PC-9 (cell line): ENCODE results near the gene DDAH1. TPM values are rescaled to one million over a fixed set of nuclear protein-coding genes. Genes with fewer than 3 reads are reported as not detected.

Source experiments
- BruUV-seq: library from RNA; stranded (reverse); fragments of 400-500 nt; replicated peaks from 2 replicates; lab custom pipeline; 2021; lab: Mats Ljungman, UMichigan
- CTCF ChIA-PET: fragments of 300-600 bp; sonication (Branson Sonifier 250); formaldehyde crosslinking; loops from one replicate; lab custom pipeline; 2022; ENCODE audit warnings: antibody characterized with exemption; lab: Charles Lee
- POLR2A ChIA-PET: fragments of 300-600 bp; sonication (Branson Sonifier 250); formaldehyde crosslinking; loops from one replicate; lab custom pipeline; 2022; ENCODE audit warnings: antibody characterized with exemption; ENCODE audit not compliant: unreplicated experiment; lab: Charles Lee
- DNase-seq, 2 experiments: peaks; one replicate each; pipeline versions ENCODE4 v3.0.0 to v3.0.0-alpha.2; 2015 to 2022; ENCODE audit warnings: mixed read lengths in 1 of 2
- H2AFZ ChIP-seq: fragments of 200-600 bp; sonication (generic); 2 replicates; pipeline ENCODE4 v1.8.1; 2017; ENCODE audit warnings: antibody characterized with exemption
- H3F3A ChIP-seq: fragments of 200-600 bp; sonication (generic); 2 replicates; pipeline ENCODE4 v1.8.1; 2017; ENCODE audit warnings: antibody characterized with exemption, mild to moderate bottlenecking, low read depth; ENCODE audit not compliant: insufficient read depth
- H3K27ac ChIP-seq: fragments of 200-600 bp; sonication (generic); 2 replicates; pipeline ENCODE4 v1.6.1; 2016; ENCODE audit warnings: mixed run types
- H3K27me3 ChIP-seq: fragments of 200-600 bp; sonication (generic); 2 replicates; pipeline ENCODE4 v1.6.1; 2016; ENCODE audit warnings: low read depth, mixed run types; ENCODE audit not compliant: insufficient read depth
- H3K36me3 ChIP-seq: fragments of 200-600 bp; sonication (generic); 2 replicates; pipeline ENCODE4 v1.6.1; 2016; ENCODE audit warnings: low read depth, mixed run types
- H3K4me1 ChIP-seq: fragments of 200-600 bp; sonication (generic); replicated peaks from 2 replicates; pipeline ENCODE4 v1.6.1; 2016; ENCODE audit warnings: mixed run types; ENCODE audit not compliant: insufficient read depth
- H3K4me2 ChIP-seq: fragments of 200-600 bp; sonication (generic); 2 replicates; pipeline ENCODE4 v1.6.1; 2017; ENCODE audit warnings: mixed run types
- H3K4me3 ChIP-seq: fragments of 200-600 bp; sonication (generic); 2 replicates; pipeline ENCODE4 v1.6.1; 2016; ENCODE audit warnings: mixed run types
- H3K79me2 ChIP-seq: fragments of 200-600 bp; sonication (generic); 2 replicates; pipeline ENCODE4 v1.6.1; 2017; ENCODE audit warnings: low read depth, mixed run types
- H3K9me2 ChIP-seq: fragments of 200-600 bp; sonication (generic); 2 replicates; pipeline ENCODE4 v1.8.1; 2017; ENCODE audit warnings: mild to moderate bottlenecking; ENCODE audit not compliant: insufficient read depth
- H3K9me3 ChIP-seq: fragments of 200-600 bp; sonication (generic); 2 replicates; pipeline ENCODE4 v1.8.1; 2016; ENCODE audit warnings: low read depth; ENCODE audit not compliant: insufficient read depth
- H4K20me1 ChIP-seq: fragments of 200-600 bp; sonication (generic); 2 replicates; pipeline ENCODE4 v1.8.1; 2017; ENCODE audit not compliant: insufficient read depth
- CTCF ChIP-seq: fragments of 200-600 bp; sonication (generic); conservative IDR thresholded peaks from 2 replicates; pipeline ENCODE4 v1.6.1; 2017; ENCODE audit warnings: mixed run types, antibody characterized with exemption, mild to moderate bottlenecking, moderate library complexity
- EZH2 ChIP-seq: fragments of 200-600 bp; sonication (generic); IDR thresholded peaks from 2 replicates; pipeline ENCODE4 v1.8.0; 2017; ENCODE audit warnings: antibody characterized with exemption, low read depth
- intact Hi-C: fragments of 100-400 bp; cut with micrococcal nuclease; formaldehyde crosslinking; loops from one replicate; pipeline ENCODE4 v1.10.0; 2022; ENCODE audit not compliant: unreplicated experiment
- total RNA-seq: library from RNA; stranded (reverse); gene quantifications from 2 replicates; pipeline ENCODE4 v1.2.3, GENCODE V29; 2021

The DDAH1 gene
- total RNA-seq, 1 experiment from 2014 or later: 31.9 TPM

GRCh38 chr1:85445906-85446305 is 19.1 kb downstream of the DDAH1 start:
- ChIA-PET CTCF (no interaction called here), POLR2A (no interaction called here)
- H3K9me2 ChIP-seq: no peaks in the 10 kb centered on the region
- BruUV-seq: no TSS peak
- no peaks in the 10 kb centered on the region for H4K20me1 ChIP-seq
- H3K79me2 ChIP-seq: peaks cover 40% of the 10 kb centered on the region
- H3K36me3 ChIP-seq: no peaks in the 10 kb centered on the region
- intact Hi-C loops: no loop called here
- no peaks in the 10 kb centered on the region for H3K9me3 ChIP-seq
- no peak for DNase-seq
- no peak overlapping the region for H2AFZ ChIP-seq
- H3F3A ChIP-seq: no peaks in the 10 kb centered on the region
- peaks cover 4% of the 10 kb centered on the region for H3K4me1 ChIP-seq
- H3K4me2 ChIP-seq: no peak overlapping the region
- H3K27ac ChIP-seq: no peak overlapping the region
- H3K27me3 ChIP-seq: no peaks in the 10 kb centered on the region
- H3K4me3 ChIP-seq: no peak overlapping the region
- TF ChIP-seq EZH2 (no peak), CTCF (no peak)

GRCh38 chr1:85444381-85444780 is 20.6 kb downstream of the DDAH1 start:
- Histone ChIP-seq H3K27ac (no peak overlapping the region), H3K9me2 (no peaks in the 10 kb centered on the region), H3K36me3 (no peaks in the 10 kb centered on the region), H3K4me2 (no peak overlapping the region), H3K9me3 (no peaks in the 10 kb centered on the region), H3F3A (0 out of 2 replicates have a peak, but pooled peaks cover under 1% of the 10 kb centered on the region), H3K27me3 (no peaks in the 10 kb centered on the region), H2AFZ (no peak overlapping the region), H3K4me1 (no peaks in the 10 kb centered on the region), H3K79me2 (peaks cover 27% of the 10 kb centered on the region), H3K4me3 (no peak overlapping the region), H4K20me1 (no peaks in the 10 kb centered on the region)
- POLR2A ChIA-PET: no interaction called here
- CTCF ChIA-PET: no interaction called here
- DNase-seq: no peak
- no peak for TF ChIP-seq CTCF
- no TSS peak for BruUV-seq
- intact Hi-C loops: no loop called here

- Histone ChIP-seq H3K9me3 (no peaks in the 10 kb centered on the region), H3K36me3 (no peaks in the 10 kb centered on the region), H3K4me3 (no peak overlapping the region), H3K9me2 (no peaks in the 10 kb centered on the region), H3F3A (0 out of 2 replicates have a peak, but pooled peaks cover 4% of the 10 kb centered on the region), H4K20me1 (no peaks in the 10 kb centered on the region), H3K4me2 (no peak overlapping the region), H3K79me2 (peaks cover 16% of the 10 kb centered on the region), H3K27ac (no peak overlapping the region), H2AFZ (no peak overlapping the region), H3K27me3 (no peaks in the 10 kb centered on the region), H3K4me1 (peaks cover 8% of the 10 kb centered on the region)
- intact Hi-C loops: no loop called here
- TF ChIP-seq EZH2: no peak
- no peak for TF ChIP-seq CTCF
- ChIA-PET CTCF (no interaction called here), POLR2A (no interaction called here)
- DNase-seq: no peak
- BruUV-seq: no TSS peak
Observed at GRCh38 chr1:85440612-85441011, 24.3 kb downstream of the DDAH1 start.
